Astrocyte of the spinal cord (primary cell): Measurements from ENCODE around the gene ARL14EPL.

Experiments used
- DNase-seq: peaks from one replicate; pipeline ENCODE4 v3.0.0; 2011; ENCODE audit warnings: low read depth, low spot score
- H3K4me3 ChIP-seq: 2 replicates; pipeline ENCODE4 v1.5.1; 2011; ENCODE audit warnings: low read depth, mild to moderate bottlenecking, low read length, moderate library complexity
- CTCF ChIP-seq: IDR thresholded peaks from 2 replicates; pipeline ENCODE4 v1.5.1; 2012; ENCODE audit warnings: low read depth, mild to moderate bottlenecking, low read length, inconsistent platforms
- in situ Hi-C: cut with HindIII; loops from 2 replicates; pipeline ENCODE4 v1.10.0; 2017; ENCODE audit warnings: low sequenced_read_pairs

The ARL14EPL gene

GRCh38 chr5:116002116-116002906, 30.0 kb upstream of the ARL14EPL start:
- in situ Hi-C loops: no loop called here
- DNase-seq: peak; percentile 37
- no peak for TF ChIP-seq CTCF
- H3K4me3 ChIP-seq: no peak overlapping the region

- in situ Hi-C loops: no loop called here
- H3K4me3 ChIP-seq: no peak overlapping the region
- TF ChIP-seq CTCF: no peak
- DNase-seq: no peak
These were observed 28.0 kb upstream of the ARL14EPL start for GRCh38 chr5:116004248-116004647.

GRCh38 chr5:116009806-116010205, 22.5 kb upstream of the ARL14EPL start:
- H3K4me3 ChIP-seq: no peak overlapping the region
- no peak for TF ChIP-seq CTCF
- DNase-seq: no peak
- in situ Hi-C loops: no loop called here

GRCh38 chr5:116011046-116011445, 21.2 kb upstream of the ARL14EPL start:
- DNase-seq: no peak
- in situ Hi-C loops: no loop called here
- TF ChIP-seq CTCF: no peak
- no peak overlapping the region for H3K4me3 ChIP-seq

GRCh38 chr5:116013207-116013785, 19.0 kb upstream of the ARL14EPL start:
- TF ChIP-seq CTCF: no peak
- DNase-seq: no peak
- in situ Hi-C loops: no loop called here
- H3K4me3 ChIP-seq: no peak overlapping the region

GRCh38 chr5:116013936-116014335, 18.3 kb upstream of the ARL14EPL start:
- DNase-seq: no peak
- no peak overlapping the region for H3K4me3 ChIP-seq
- in situ Hi-C loops: no loop called here
- TF ChIP-seq CTCF: no peak
